ENCODE data around the gene POLD2. TPM values are rescaled to one million over a fixed set of nuclear protein-coding genes. Genes with fewer than 3 reads are reported as not detected.

The POLD2 gene
- polyA plus RNA-seq, 3 donors from 2014 or later = 39.8 to 65.7 (median 48.4) TPM

GRCh38 chr7:44119829-44120380 lies 3.4 kb downstream of the POLD2 start:
- DNase-seq = no peak
- H3K4me3 Mint-ChIP-seq = no peak overlapping the region
- H3K27ac Mint-ChIP-seq = no peak overlapping the region
- H3K27me3 Mint-ChIP-seq (ENCODE audit: low read depth in 3 of 3) = peaks cover 5 to 10% (median 9%) of the 10 kb centered on the region in 3 donors
- H3K9me3 Mint-ChIP-seq = peaks cover 0 to 4% (median 0%) of the 10 kb centered on the region in 6 donors
- H3K4me1 Mint-ChIP-seq = peaks cover 11 to 19% of the 10 kb centered on the region in 2 donors
- peaks cover 4 to 10% (median 6%) of the 10 kb centered on the region in 3 donors for H3K36me3 Mint-ChIP-seq

DNA sequence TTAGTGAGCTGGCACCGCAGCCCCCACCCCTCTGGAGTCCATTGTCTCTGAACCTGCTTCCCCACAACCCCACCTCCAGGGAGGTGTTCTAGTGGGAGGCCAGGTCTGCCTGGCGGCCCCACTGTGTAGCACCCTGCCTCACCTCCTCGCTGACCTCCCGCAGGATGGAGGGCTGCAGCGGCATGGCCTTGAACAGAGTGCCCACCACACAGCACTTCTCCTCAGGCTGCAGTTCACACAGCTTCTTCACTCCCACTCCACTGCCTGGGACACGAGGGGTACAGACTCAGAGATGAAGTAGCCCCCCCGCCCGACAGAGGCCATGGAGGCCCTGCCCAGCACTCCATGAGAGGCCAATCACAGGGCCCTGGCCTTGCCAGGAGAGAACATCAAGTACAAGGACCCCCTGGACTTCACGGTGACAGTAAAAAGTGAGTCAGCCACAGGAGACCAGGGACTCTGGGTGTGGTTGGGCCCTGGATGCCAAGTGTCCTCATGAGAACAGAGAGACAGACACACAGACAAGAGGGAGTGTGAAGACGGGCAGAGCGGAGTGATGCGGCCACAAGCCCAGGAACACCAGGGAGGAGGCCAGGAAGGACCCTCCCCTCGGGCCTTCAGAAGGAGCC lies 5.4 kb downstream of the POLD2 start:
- Mint-ChIP-seq H3K27me3 (ENCODE audit: low read depth in 3 of 3) (peaks cover 0 to 2% (median 0%) of the 10 kb centered on the region in 3 donors), H3K4me3 (no peak overlapping the region), H3K9me3 (peaks cover 0 to 1% (median 0%) of the 10 kb centered on the region in 6 donors), H3K27ac (no peak overlapping the region), H3K36me3 (peaks cover 4 to 10% (median 6%) of the 10 kb centered on the region in 3 donors), H3K4me1 (peaks cover 8 to 10% of the 10 kb centered on the region in 2 donors)
- DNase-seq = no peak

DNA sequence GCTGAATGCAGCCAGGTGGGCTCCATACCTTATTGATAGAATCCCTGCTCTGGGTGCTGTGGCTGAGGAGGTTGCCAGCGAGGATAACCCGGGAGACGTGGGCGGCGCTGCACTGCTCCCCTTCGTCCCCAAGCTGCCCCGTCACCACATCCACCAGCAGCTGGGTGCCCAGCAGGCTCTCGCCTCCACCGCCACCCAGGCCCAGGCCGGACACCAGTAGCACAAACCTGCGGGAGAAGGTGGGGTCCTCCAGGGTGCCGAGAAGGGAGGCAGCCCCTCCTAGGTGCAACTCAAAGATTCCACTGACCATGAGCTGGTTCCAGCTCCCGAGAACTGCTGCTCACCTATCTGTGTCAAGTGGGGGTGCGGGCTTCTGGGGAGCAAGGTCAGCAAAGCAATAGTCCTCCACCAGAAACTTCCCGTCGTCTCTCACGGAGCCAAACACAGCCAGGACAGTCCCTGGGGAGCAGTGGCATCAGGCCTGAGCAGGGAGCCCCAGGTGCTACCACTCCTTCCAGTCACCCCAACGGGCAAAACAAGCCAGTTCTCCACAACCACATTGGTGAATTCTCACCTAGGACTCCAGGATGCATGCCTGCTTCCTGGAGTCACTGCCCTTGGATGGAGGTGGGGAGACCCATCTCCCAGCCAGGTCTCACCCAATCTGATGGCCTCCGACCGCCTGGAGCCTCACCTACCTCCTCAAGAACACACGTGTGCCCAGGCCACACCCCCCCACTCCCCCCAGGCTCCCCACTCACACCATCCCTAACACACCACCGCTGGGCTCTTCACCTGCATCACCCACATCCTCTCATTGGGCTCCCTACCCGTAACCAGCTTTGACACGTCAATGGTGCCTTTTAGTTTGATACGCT lies 6.3 kb downstream of the POLD2 start:
- no peak overlapping the region for H3K27ac Mint-ChIP-seq
- no peak overlapping the region for H3K4me3 Mint-ChIP-seq
- peaks cover 4 to 10% (median 6%) of the 10 kb centered on the region in 3 donors for H3K36me3 Mint-ChIP-seq
- no peak for DNase-seq
- peaks cover 0 to 5% of the 10 kb centered on the region in 2 donors for H3K4me1 Mint-ChIP-seq
- H3K9me3 Mint-ChIP-seq = peaks cover 0 to 1% (median 0%) of the 10 kb centered on the region in 6 donors
- peaks cover 0 to 2% (median 0%) of the 10 kb centered on the region in 3 donors for H3K27me3 Mint-ChIP-seq (ENCODE audit: low read depth in 3 of 3)

DNA sequence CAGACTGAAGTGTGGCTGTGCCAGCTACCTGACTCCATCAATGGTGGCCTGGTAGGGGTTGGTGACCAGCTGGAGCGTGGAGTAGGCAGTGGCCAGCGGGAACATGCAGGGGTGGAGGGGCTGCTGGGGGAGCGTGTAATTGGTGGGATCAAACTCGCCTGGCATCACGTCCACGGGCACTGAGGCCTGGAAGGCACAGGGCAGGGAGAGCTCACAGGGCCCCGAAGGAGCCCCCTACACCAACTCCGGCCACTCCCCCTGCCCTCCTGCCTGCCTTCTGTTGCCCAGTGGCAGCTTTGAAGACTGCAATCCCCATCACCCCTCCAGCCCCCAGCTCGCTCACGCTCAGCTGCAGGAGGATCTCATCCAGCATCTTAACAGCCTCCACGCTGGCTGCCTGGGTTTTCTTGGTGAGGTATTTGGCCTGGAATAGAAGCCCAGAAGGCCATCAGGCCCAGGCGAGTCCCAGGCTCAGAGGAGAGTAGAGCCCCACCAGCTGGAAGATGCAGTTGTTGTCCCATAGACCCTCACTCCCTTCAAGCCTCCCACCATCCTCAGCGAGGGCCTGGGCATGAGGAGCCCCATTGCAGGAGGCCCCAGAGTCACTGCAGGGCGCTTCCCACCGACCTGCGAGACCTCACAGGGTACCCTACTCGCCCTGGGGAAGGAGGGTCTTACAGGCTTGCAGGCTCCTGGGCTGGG lies 7.1 kb downstream of the POLD2 start:
- peaks cover 0 to 1% (median 0%) of the 10 kb centered on the region in 6 donors for H3K9me3 Mint-ChIP-seq
- peaks cover 0 to 5% of the 10 kb centered on the region in 2 donors for H3K4me1 Mint-ChIP-seq

DNA sequence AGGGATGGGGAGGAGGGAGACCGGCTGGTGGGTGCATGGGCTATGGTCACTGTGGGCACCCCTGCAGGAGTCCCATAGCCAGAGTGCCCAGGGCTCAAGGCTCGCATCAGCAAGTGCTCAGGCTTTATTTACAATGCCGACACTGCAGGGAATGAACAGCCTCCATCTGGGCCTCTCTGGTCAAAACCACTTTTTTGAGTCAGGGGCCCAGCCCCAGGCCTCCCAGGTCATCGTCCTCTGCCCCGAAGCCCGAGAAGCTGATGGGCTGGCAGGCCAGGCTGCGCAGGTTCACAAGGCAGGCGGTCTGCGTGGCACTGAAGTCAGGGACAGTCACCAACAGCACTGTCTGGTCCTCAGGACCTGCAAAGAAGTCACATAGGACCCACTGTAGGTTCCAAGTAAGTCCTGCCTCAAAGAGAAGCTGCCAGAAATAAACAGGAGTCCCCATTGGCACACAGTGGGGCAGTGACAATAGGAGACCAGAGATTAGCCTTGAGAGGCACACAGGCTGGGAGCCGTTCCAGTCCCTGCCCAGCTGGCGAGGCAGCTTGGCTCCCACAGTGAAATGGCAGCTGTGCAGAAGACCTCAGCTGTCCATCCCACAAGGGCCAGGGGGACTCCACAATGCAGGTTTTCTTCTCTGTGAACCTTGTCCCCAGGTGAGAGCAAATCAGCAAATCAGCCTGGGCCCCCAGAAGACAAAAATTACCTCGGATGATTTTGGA lies 8.6 kb downstream of the POLD2 start:
- Mint-ChIP-seq H3K36me3 (peaks cover 0 to 4% (median under 1%) of the 10 kb centered on the region in 3 donors), H3K27ac (no peak overlapping the region)

More for the DNA sequence above, 7.1 kb downstream of the POLD2 start:
- DNase-seq = no peak
- H3K36me3 Mint-ChIP-seq = peaks cover 4 to 10% (median 6%) of the 10 kb centered on the region in 3 donors
- no peak overlapping the region for H3K27ac Mint-ChIP-seq
- H3K27me3 Mint-ChIP-seq (ENCODE audit: low read depth in 3 of 3) = peaks cover 0 to 2% (median 0%) of the 10 kb centered on the region in 3 donors
- no peak overlapping the region for H3K4me3 Mint-ChIP-seq

GRCh38 chr7:44113764-44114354 lies 9.5 kb downstream of the POLD2 start:
- no peak for DNase-seq
- Mint-ChIP-seq H3K4me3 (no peak overlapping the region), H3K36me3 (no peaks in the 10 kb centered on the region), H3K27ac (no peak overlapping the region), H3K27me3 (ENCODE audit: low read depth in 3 of 3) (no peaks in the 10 kb centered on the region), H3K9me3 (peaks cover 0 to 1% (median 0%) of the 10 kb centered on the region in 6 donors), H3K4me1 (no peaks in the 10 kb centered on the region)

More for the DNA sequence above, 8.6 kb downstream of the POLD2 start:
- Mint-ChIP-seq H3K9me3 (peaks cover 0 to 1% (median 0%) of the 10 kb centered on the region in 6 donors), H3K4me3 (no peak overlapping the region), H3K27me3 (ENCODE audit: low read depth in 3 of 3) (no peaks in the 10 kb centered on the region), H3K4me1 (peaks cover 0 to 2% of the 10 kb centered on the region in 2 donors)
- no peak for DNase-seq

DNA sequence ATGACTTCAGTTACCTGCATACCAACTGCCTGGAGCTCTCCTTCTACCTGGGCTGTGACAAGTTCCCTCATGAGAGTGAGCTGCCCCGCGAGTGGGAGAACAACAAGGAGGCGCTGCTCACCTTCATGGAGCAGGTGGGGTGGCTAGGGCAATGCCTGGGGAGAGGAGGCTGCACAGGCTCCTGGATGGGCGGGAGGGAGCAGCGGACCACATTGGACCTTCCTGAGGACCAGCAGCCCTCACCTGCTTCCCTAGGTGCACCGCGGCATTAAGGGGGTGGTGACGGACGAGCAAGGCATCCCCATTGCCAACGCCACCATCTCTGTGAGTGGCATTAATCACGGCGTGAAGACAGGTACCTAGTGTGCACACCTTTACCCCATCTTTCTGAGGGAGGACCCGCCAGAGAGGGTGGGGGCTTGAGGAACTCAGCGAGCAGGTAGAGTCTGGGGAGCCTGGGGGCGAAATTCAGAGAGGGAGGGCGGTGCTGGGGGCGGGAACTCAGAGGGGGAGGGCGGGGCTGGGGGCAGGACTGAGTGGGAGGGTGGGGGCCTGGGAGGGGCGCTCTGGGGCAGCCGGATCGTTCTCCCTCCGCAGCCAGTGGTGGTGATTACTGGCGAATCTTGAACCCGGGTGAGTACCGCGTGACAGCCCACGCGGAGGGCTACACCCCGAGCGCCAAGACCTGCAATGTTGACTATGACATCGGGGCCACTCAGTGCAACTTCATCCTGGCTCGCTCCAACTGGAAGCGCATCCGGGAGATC lies 10.2 kb downstream of the POLD2 start:
- H3K4me1 Mint-ChIP-seq = no peaks in the 10 kb centered on the region
- no peak overlapping the region for H3K27ac Mint-ChIP-seq
- no peak overlapping the region for H3K4me3 Mint-ChIP-seq
- no peaks in the 10 kb centered on the region for H3K36me3 Mint-ChIP-seq
- H3K9me3 Mint-ChIP-seq = peaks cover 0 to 1% (median 0%) of the 10 kb centered on the region in 6 donors
- no peaks in the 10 kb centered on the region for H3K27me3 Mint-ChIP-seq (ENCODE audit: low read depth in 3 of 3)
- DNase-seq = no peak

DNA sequence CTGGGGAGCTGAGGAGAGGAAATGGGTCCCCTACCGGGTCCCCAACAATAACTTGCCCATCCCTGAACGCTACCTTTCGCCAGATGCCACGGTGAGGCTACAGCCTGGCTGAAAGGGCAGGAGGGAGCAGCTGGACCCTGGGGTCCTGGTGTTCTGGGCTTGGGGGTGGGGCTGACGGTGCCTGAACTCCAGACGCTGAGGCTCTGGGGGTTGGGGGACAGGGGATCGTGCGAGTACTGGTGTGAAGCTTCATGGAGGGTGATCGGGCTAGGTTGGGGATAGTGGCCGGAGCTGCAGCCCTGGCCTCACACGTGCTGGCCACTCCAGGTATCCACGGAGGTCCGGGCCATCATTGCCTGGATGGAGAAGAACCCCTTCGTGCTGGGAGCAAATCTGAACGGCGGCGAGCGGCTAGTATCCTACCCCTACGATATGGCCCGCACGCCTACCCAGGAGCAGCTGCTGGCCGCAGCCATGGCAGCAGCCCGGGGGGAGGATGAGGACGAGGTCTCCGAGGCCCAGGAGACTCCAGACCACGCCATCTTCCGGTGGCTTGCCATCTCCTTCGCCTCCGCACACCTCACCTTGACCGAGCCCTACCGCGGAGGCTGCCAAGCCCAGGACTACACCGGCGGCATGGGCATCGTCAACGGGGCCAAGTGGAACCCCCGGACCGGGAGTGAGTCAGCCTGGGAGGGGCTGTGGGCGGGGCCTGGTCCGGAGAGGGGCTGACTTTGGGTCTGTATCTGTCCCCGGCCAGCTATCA lies 10.9 kb downstream of the POLD2 start:
- H3K27me3 Mint-ChIP-seq (ENCODE audit: low read depth in 3 of 3) = no peaks in the 10 kb centered on the region
- H3K36me3 Mint-ChIP-seq = no peaks in the 10 kb centered on the region
- DNase-seq = no peak
- no peaks in the 10 kb centered on the region for H3K9me3 Mint-ChIP-seq
- H3K4me3 Mint-ChIP-seq = no peak overlapping the region
- no peak overlapping the region for H3K27ac Mint-ChIP-seq
- H3K4me1 Mint-ChIP-seq = no peaks in the 10 kb centered on the region

DNA sequence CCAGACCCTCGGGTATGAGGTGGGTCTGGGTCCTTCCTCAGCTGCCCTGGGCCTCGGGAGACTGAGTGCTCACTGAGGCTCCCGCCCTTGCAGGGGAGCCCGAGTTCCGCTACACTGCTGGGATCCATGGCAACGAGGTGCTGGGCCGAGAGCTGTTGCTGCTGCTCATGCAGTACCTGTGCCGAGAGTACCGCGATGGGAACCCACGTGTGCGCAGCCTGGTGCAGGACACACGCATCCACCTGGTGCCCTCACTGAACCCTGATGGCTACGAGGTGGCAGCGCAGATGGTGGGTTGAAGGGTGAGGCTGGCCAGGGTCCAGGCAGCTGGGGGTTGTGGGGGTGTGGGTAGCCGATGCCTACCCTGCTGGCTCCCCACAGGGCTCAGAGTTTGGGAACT lies 11.6 kb downstream of the POLD2 start:
- Mint-ChIP-seq H3K4me1 (no peaks in the 10 kb centered on the region), H3K4me3 (no peak overlapping the region)

GRCh38 chr7:44110719-44111635 lies 12.4 kb downstream of the POLD2 start:
- Mint-ChIP-seq H3K4me3 (no peak overlapping the region), H3K27me3 (ENCODE audit: low read depth in 3 of 3) (peaks cover 0 to 2% (median 0%) of the 10 kb centered on the region in 3 donors), H3K36me3 (no peaks in the 10 kb centered on the region), H3K9me3 (no peaks in the 10 kb centered on the region), H3K27ac (no peak overlapping the region), H3K4me1 (no peaks in the 10 kb centered on the region)
- DNase-seq = no peak

More for the DNA sequence above, 11.6 kb downstream of the POLD2 start:
- Mint-ChIP-seq H3K9me3 (no peaks in the 10 kb centered on the region), H3K36me3 (no peaks in the 10 kb centered on the region), H3K27me3 (ENCODE audit: low read depth in 3 of 3) (no peaks in the 10 kb centered on the region), H3K27ac (no peak overlapping the region)
- no peak for DNase-seq

DNA sequence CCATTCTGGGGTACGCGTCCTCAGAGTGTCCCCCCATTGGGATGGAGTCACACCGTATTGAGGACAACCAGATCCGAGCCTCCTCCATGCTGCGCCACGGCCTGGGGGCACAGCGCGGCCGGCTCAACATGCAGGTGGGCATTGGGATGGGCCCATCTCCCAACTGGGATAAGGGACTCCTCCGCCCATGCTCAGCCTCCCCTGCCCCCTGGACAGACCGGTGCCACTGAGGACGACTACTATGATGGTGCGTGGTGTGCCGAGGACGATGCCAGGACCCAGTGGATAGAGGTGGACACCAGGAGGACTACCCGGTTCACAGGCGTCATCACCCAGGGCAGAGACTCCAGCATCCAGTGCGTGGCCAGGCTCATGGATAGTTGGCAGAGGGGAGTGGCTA lies 13.4 kb downstream of the POLD2 start:
- Mint-ChIP-seq H3K27ac (no peak overlapping the region), H3K4me1 (peaks cover 0 to 6% of the 10 kb centered on the region in 2 donors), H3K9me3 (no peaks in the 10 kb centered on the region), H3K4me3 (no peak overlapping the region), H3K27me3 (ENCODE audit: low read depth in 3 of 3) (peaks cover 0 to 9% (median 4%) of the 10 kb centered on the region in 3 donors), H3K36me3 (no peaks in the 10 kb centered on the region)
- no peak for DNase-seq

All from immature natural killer cell (primary cell).